ENCODE data around the gene TMEM154. TPM values are rescaled to one million over a fixed set of nuclear protein-coding genes. Genes with fewer than 3 reads are reported as not detected.

TMEM154 gene
- total and polyA plus RNA-seq, 10 donors: 5.0 to 72.3 (median 27.4) TPM

DNA sequence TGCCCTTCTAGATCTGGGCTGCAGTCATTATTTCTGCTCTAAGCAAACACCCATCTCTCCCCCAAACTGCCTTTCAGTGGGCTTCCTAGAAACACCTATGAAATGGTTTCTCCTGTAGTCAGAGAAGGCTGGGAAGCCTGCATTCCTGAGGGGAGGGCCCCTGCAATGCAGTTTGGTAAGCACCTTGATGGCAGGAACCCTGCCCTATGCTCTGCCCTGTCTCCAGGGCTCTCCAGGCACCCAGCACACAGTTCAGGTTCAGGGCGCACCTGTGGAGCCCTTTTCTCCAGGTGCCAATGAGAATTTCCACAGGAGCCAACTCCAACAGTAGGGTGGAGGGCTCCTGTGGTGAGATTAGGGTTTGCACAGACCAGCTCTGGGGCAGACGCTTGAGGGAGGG, 74.8 kb downstream of the TMEM154 start:
- Histone ChIP-seq H3K4me1 (peaks cover 0 to 7% (median 0%) of the 10 kb centered on the region in 6 donors), H3K27ac (no peak overlapping the region), H3K36me3 (no peaks in the 10 kb centered on the region), H3K27me3 (replicated peaks in 1 of 7) (no peaks in the 10 kb centered on the region), H3K4me3 (no peak overlapping the region), H3K9me3 (no peaks in the 10 kb centered on the region)
- DNase-seq: no peak
- TF ChIP-seq, protein P1, sequence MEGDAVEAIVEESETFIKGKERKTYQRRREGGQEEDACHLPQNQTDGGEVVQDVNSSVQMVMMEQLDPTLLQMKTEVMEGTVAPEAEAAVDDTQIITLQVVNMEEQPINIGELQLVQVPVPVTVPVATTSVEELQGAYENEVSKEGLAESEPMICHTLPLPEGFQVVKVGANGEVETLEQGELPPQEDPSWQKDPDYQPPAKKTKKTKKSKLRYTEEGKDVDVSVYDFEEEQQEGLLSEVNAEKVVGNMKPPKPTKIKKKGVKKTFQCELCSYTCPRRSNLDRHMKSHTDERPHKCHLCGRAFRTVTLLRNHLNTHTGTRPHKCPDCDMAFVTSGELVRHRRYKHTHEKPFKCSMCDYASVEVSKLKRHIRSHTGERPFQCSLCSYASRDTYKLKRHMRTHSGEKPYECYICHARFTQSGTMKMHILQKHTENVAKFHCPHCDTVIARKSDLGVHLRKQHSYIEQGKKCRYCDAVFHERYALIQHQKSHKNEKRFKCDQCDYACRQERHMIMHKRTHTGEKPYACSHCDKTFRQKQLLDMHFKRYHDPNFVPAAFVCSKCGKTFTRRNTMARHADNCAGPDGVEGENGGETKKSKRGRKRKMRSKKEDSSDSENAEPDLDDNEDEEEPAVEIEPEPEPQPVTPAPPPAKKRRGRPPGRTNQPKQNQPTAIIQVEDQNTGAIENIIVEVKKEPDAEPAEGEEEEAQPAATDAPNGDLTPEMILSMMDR (IDR thresholded peaks at IDR 0.05 in 8 of 11, conservative IDR thresholded peaks at IDR 0.05 in 3 of 11): no peak
- TF ChIP-seq POLR2AphosphoS5 (IDR thresholded peaks at IDR 0.05) (no peak), POLR2A (IDR thresholded peaks at IDR 0.05) (no peak)
- 77 to 94% (median 89%) methylated on average over 1 to 2 of the region's 2 CpGs for WGBS, 5 donors
- intact Hi-C loops (cut with DNase I; ENCODE audit: low total_unique reads): no loop called here

DNA sequence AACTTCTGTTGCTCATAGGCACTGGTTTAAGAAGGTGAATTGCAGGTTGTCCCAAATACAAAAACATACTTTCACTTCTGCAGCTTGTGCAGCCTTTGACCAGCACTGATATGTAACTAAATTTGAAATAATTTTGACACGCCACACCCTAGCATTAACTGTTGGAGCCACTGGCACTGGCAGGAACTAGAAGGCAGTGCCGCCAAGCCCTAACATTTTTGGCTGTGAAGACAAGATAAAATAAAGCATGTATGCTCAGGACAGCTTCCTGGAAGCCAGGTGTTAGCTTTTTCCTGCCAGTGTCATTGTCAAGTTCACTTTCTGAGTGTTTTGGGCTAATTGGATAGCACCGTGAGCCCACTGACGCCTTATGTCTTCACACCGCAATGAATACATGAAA, 78.6 kb downstream of the TMEM154 start:
- H3K4me1 ChIP-seq: no peaks in the 10 kb centered on the region
- no peak overlapping the region for H3K4me3 ChIP-seq
- DNase-seq: no peak
- H3K27ac ChIP-seq: no peak overlapping the region
- intact Hi-C loops (cut with DNase I; ENCODE audit: low total_unique reads): no loop called here
- no peaks in the 10 kb centered on the region for H3K27me3 ChIP-seq (replicated peaks in 1 of 7)
- no peaks in the 10 kb centered on the region for H3K36me3 ChIP-seq
- WGBS, 5 donors: 73 to 88% (median 82%) methylated on average over 5 of the region's 5 CpGs
- no peaks in the 10 kb centered on the region for H3K9me3 ChIP-seq
- TF ChIP-seq POLR2AphosphoS5 (IDR thresholded peaks at IDR 0.05) (no peak), POLR2A (IDR thresholded peaks at IDR 0.05) (no peak)
- TF ChIP-seq, protein P1 (IDR thresholded peaks at IDR 0.05 in 8 of 11, conservative IDR thresholded peaks at IDR 0.05 in 3 of 11): no peak

DNA sequence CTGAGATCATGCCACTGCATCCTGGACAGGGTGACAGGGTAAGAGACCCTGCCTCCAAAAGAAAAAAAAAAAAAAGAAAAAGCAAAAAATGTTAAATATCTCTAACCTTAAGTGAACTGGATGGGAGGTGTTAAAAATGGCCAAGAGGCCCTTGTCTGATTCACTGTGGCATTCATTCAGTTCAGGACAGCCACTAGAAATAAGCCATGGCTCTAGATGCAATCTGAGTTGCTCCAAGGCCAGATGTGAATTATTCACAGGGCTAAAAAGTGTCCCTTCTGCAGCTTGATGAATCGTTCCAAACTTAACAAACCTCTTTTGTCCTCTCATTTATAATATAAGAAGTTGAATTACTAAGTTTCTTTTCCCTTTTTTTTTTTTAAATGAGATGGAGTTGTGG, 80.2 kb downstream of the TMEM154 start:
- 64 to 86% (median 83%) methylated on average over 1 of the region's 1 CpG for WGBS, 5 donors
- H3K27ac ChIP-seq: no peak overlapping the region
- no peaks in the 10 kb centered on the region for H3K27me3 ChIP-seq (replicated peaks in 1 of 7)
- no peak for TF ChIP-seq POLR2A (IDR thresholded peaks at IDR 0.05)
- TF ChIP-seq POLR2AphosphoS5 (IDR thresholded peaks at IDR 0.05): no peak
- TF ChIP-seq, protein P1 (IDR thresholded peaks at IDR 0.05 in 8 of 11, conservative IDR thresholded peaks at IDR 0.05 in 3 of 11): no peak
- intact Hi-C loops (cut with DNase I; ENCODE audit: low total_unique reads): no loop called here
- no peaks in the 10 kb centered on the region for H3K36me3 ChIP-seq
- no peaks in the 10 kb centered on the region for H3K9me3 ChIP-seq
- peaks cover 0 to 4% (median 0%) of the 10 kb centered on the region in 6 donors for H3K4me1 ChIP-seq
- H3K4me3 ChIP-seq: no peak overlapping the region
- no peak for DNase-seq

DNA sequence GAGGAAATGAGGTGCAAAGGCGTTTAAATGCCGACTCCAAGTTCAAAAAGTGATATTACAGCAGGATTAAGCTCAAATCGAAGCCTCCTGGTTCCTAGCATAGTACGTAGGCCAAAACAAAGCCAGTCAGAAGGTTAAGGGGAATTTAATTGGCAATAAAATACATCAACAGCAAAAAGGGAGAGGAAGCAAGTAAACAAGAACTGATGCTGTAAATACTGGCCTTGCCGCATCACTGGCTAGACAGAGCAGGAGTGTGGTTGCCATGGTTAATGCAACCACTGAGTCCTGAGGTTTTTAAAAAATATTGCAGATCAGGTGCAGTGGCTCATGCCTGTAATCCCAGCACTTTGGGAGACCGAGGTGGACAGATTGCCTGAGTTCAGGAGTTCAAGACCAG, 80.7 kb downstream of the TMEM154 start:
- H3K27me3 ChIP-seq (replicated peaks in 1 of 7): no peaks in the 10 kb centered on the region
- no peak overlapping the region for H3K4me3 ChIP-seq
- intact Hi-C loops (cut with DNase I; ENCODE audit: low total_unique reads): no loop called here
- 75 to 94% (median 81%) methylated on average over 6 of the region's 6 CpGs for WGBS, 5 donors
- H3K27ac ChIP-seq: no peak overlapping the region
- no peak for TF ChIP-seq POLR2AphosphoS5 (IDR thresholded peaks at IDR 0.05)
- no peak for TF ChIP-seq POLR2A (IDR thresholded peaks at IDR 0.05)
- TF ChIP-seq, protein P1 (IDR thresholded peaks at IDR 0.05 in 8 of 11, conservative IDR thresholded peaks at IDR 0.05 in 3 of 11): no peak
- no peaks in the 10 kb centered on the region for H3K9me3 ChIP-seq
- no peak for DNase-seq
- H3K4me1 ChIP-seq: peaks cover 0 to 4% (median 0%) of the 10 kb centered on the region in 6 donors
- H3K36me3 ChIP-seq: no peaks in the 10 kb centered on the region

Data from spleen (tissue), 11 donors.